LoVo (cell line): ENCODE results near the gene PLPP7.
"Not testable (repeated sequence)": the region's sequence is repeated elsewhere in the genome, so short reads cannot be mapped to it uniquely, and the experiment has no call there.

ENCODE experiments used
- DNase-seq: peaks from one replicate; pipeline ENCODE4 v3.0.0-alpha.2; 2016; ENCODE audit warnings: low spot score

PLPP7 gene

DNA sequence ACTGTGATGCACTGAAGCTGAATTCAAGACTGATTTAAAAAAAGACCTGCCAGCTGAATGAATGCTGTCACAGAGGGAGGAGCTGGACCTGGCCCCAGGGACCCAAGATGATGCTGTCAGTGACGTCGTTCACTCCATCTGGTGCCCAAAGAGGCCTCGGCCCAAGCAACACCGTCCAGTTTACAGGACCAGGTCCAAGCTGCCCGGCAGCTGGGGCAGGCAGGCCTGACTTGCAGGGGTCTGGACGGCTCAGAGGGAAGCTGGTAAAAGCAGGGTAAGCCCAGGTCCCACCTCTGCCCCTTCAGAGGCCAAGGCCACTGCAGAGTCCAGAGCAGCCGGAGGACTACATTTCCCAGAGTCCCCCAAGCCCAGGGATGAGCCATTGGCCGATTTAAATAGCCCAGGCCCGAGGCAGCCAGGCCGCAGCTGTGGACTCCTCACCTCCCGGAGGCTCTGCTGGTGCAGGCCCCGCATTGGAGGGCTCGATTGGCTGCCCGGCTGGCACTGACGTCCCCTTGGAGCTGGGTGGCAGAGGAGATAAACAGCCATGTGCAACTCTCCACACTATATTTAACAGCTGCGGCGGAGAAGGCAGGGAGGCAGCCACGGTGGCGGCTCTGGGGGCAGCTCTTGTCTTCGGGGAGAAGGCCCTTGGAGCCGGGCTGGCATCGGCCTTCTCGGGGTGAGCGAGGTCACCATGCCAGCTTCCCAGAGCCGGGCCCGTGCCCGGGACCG lies at the start of gene PLPP7:
Gene PLPP7, plus strand, starts transcription at position 423 of the 735 bp plus-strand sequence. Its CDS starts 275 bp downstream, at position 698.
- no peak for DNase-seq

- no peak for DNase-seq
Measured at GRCh38 chr9:131240047-131240921, 49.2 kb upstream of the PLPP7 start.

- DNase-seq: not testable (repeated sequence)
Measured at GRCh38 chr9:131244331-131244730, 45.2 kb upstream of the PLPP7 start.

GRCh38 chr9:131246618-131247017 lies 42.9 kb upstream of the PLPP7 start:
- no peak for DNase-seq

DNA sequence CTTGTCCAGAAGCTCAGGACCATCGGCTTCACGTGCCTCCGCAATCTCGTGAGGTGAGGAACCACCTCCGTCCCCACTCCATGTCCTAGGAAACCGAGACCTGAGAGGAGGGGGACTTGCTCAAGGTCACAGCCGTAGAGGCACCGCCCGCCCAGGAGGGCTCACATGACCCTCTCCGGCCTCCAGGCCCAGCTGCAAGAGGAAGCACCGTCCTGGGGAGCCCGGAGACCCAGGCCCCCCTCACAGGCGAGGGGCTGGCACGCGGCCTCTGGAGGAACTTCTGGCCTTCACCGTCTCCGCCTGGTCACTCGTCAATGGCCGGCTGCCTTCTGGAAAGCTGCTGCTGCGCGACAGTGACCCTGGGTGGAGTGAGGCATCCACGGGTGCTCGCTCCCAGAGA lies 37.4 kb upstream of the PLPP7 start:
- DNase-seq: no peak

GRCh38 chr9:131253891-131254491 lies 35.5 kb upstream of the PLPP7 start:
- DNase-seq: no peak

DNA sequence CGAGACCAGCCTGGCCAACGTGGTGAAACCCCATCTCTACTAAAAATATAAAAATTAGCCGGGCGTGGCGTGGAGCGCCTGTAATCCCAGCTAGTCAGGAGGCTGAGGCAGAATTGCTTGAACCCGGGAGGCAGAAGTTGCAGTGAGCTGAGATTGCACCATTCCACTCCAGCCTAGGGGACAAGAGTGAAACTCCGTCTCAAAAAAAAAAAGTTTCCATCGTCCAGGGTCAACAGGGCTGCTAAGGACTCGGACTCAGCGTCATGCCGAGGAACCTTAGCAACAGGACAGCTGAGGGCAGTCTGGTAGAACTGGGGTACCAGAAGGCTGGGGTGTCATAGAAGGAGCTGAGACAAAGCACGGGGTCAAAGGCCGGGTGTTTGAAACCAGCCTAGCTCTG lies 34.9 kb upstream of the PLPP7 start:
- DNase-seq: no peak

- no peak for DNase-seq
Measured at GRCh38 chr9:131255676-131256197, 33.8 kb upstream of the PLPP7 start.

- DNase-seq: no peak
Measured at GRCh38 chr9:131257266-131258025, 32.1 kb upstream of the PLPP7 start.

DNA sequence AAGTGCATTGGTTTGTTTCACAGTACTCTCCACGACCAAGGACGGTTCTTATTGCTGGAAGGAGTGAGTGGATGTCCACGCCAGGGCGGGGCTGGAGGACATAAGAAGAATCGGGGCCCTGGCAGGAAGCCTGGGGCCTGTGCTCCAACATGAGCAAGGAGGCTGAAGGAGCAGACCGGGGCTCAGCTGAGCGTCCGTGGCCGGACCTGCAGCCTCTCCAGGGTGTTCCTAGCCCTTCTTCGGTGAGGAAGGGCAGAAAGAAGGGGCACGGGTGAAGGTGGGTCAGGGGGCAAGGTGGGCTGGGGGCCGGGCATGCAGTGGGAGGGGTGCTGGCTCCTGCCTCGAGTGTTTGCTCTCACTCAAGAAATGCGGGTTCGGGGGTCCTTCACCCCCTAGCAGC lies 31.3 kb upstream of the PLPP7 start:
- DNase-seq: no peak

GRCh38 chr9:131258698-131259431 lies 30.7 kb upstream of the PLPP7 start:
- no peak for DNase-seq

- DNase-seq: no peak
Measured at GRCh38 chr9:131259432-131259898, 30.1 kb upstream of the PLPP7 start.

- no peak for DNase-seq
Measured at GRCh38 chr9:131259916-131260597, 29.5 kb upstream of the PLPP7 start.

DNA sequence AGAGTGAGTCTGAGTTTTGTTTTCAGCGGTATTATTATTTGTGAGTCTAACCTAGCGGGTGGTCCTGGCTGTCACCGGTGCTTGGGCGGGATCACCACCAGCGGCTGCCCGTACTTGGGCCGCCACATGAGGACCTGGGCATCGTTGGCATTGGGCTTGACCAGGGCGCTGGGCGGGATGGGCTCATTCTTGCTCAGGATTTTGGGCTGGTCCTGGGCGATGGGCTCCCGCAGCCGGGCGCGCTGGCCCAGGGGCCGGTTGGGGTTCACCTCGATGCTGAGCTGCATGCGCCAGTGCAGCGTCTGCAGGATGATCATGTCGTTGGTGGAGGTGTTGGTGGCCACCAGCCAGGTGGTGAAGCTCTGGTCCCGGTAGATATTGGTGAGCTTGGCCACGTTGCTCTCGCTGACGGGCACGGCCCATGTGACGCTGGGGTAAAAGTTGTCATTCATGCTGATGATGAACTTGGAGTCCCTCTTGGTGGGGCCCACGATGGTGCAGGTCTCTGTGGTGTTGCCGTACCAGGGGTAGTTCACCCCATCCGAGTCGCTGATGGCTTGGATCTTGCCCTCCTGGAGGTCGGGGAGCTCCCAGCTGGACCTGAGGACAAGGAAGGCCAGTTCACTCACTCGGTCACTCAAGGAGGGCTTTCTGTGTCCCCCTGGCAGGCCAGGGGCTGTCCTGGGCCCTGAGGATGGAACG lies 28.6 kb upstream of the PLPP7 start:
- no peak for DNase-seq

DNA sequence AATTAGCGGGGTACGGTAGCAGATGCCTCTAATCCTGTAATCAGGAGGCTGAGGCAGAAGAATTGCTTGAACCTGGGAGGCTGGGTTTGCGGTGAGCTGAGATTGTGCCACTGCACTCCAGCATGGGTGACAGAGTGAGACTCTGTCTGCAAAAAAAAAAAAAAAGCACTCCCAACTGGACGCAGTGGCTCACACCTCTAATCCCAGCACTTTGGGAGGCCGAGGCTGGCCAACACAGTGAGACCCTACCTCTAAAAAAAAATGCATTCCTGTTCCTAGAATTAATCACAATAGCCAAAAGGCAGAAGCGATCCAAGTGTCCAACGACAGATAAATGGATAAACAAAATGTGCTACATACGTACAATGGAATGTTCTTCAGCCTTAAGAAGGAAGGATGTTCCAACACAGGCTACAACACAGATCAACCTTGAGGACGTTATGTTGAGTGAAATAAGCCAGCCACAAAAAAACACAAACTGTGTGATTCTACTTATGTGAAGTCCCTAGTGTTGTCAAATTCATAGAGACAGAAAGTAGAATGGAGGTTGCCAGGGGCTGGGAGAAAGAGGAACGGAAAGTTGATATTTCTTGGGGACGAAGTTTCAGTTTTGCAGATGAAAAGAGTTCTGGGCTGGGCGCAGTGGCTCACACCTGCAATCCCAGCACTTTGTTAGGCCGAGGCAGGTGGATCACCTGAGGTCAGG lies 27.0 kb upstream of the PLPP7 start:
- no peak for DNase-seq

DNA sequence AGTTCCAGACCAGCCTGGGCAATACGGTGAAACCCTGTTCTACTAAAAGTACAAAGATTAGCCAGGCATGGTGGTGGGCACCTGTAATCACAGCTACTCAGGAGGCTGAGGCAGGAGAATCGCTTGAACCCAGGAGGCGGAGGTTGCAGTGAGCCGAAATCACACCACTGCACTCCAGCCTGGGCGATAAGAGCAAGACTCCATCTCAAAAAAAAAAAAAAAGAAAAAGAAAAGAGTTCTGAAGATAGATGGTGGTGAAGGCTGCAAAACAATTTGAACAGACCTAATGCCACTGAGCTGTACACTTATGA lies 26.5 kb upstream of the PLPP7 start:
- DNase-seq: not testable (repeated sequence)

- no peak for DNase-seq
Measured at GRCh38 chr9:131263701-131264100, 25.8 kb upstream of the PLPP7 start.

DNA sequence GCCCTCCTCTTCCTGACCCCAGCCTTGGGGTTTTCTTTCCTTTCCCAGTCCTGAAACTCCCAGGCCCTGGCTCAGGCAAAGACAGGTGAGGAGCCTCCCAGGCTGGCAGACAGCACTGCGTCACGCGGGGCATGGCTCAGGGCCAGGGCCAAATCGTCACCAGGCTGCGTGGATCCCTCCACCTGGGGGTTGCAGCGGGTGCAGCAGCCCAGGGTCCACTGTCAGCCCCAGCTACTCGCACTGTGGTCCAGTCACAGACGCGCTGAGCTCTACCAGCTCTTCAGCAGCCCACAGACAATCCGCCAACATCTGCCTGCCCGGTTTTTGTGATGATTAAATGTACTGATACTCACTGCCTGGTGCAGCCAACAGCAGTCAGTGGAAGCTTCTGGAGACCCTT lies 25.3 kb upstream of the PLPP7 start:
- no peak for DNase-seq
